ENCODE measurements around the gene OR7C1. TPM values are rescaled to one million over a fixed set of nuclear protein-coding genes. Genes with fewer than 3 reads are reported as not detected.
"Not testable (repeated sequence)": the region's sequence is repeated elsewhere in the genome, so short reads cannot be mapped to it uniquely, and the experiment has no call there.

Gene OR7C1
- total and polyA plus RNA-seq, 10 of the 15 experiments (the other 5 are each of a cell fraction or from before 2014, with no cell fraction given): 0.04 to 0.06 TPM; not detected in 8

DNA sequence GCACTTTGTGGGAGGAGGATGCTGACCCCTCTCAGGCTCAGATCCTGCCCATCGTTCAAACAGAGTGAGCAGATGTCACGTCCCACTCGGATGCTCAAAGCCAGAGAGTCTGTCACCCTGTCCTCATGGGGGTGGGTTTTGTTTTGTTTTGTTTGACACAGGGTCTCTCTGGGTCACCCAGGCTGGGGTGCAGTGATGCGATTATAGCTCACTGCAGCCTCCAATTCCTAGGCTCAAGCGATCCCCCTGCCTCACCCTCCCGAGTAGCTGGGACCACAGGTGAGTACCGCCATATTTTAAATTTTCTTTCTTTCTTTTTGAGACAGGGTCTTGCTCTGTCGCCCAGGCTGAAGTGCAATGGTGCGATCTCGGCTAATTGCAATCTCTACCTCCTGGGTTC is 60.6 kb downstream of the OR7C1 start (continued):
- TF ChIP-seq NFXL1 (IDR thresholded peaks at IDR 0.05; ENCODE audit: borderline replicate concordance) (no peak), RAD51 (IDR thresholded peaks at IDR 0.05) (no peak), IKZF1 (conservative IDR thresholded peaks at IDR 0.05) (no peak), MYB (IDR thresholded peaks at IDR 0.05; ENCODE audit: borderline replicate concordance, low read depth, low read length) (no peak), BCL11A (IDR thresholded peaks at IDR 0.05; ENCODE audit: low read depth, low read length) (no peak)

GRCh38 chr19:14773722-14774121 is 61.3 kb downstream of the OR7C1 start:
- WGBS (ENCODE audit: insufficient coverage, insufficient replicate concordance, low lambda C conversion rate, missing lambda C conversion rate): 83% methylated on average over 8 of the region's 9 CpGs
- POLR2A ChIA-PET; in situ Hi-C loops (cut with MboI); H3K36me3 ChIP-seq (ENCODE audit: control insufficient read depth in 2 of 2, insufficient read depth in 2 of 2, low read length in 1 of 2); FAIRE-seq; BruUV-seq (replicated peaks); H3K4me3 ChIP-seq; DNase-seq (ENCODE audit: low read depth, low spot score); H3K4me2 ChIP-seq (ENCODE audit: control insufficient read depth, insufficient read depth); H3K27ac ChIP-seq (ENCODE audit: control insufficient read depth, insufficient read depth); H3K79me2 ChIP-seq (ENCODE audit: control insufficient read depth, insufficient read depth, low read length); SMC1A ChIA-PET (ENCODE audit: uncharacterized antibody, unreplicated experiment); RAD21 ChIA-PET (ENCODE audit: unreplicated experiment); ATAC-seq; intact Hi-C loops (cut with micrococcal nuclease; ENCODE audit: unreplicated experiment); H3K9ac ChIP-seq (ENCODE audit: control insufficient read depth, insufficient read depth, low read length); H3K9me3 ChIP-seq (replicated peaks; ENCODE audit: control insufficient read depth, insufficient read depth, low read length); H4K20me1 ChIP-seq (ENCODE audit: control insufficient read depth, insufficient read depth); CTCF ChIA-PET; H3K4me1 ChIP-seq (ENCODE audit: control insufficient read depth, insufficient read depth, low read length); H2AFZ ChIP-seq (ENCODE audit: control insufficient read depth, low read depth, low read length); H3K27me3 ChIP-seq (replicated peaks in 1 of 2; ENCODE audit: control insufficient read depth in 2 of 2, insufficient read depth in 2 of 2, low read length in 1 of 2): not testable (repeated sequence)

- Histone ChIP-seq H4K20me1 (ENCODE audit: control insufficient read depth, insufficient read depth) (no peaks in the 10 kb centered on the region), H3K36me3 (ENCODE audit: control insufficient read depth in 2 of 2, insufficient read depth in 2 of 2, low read length in 1 of 2) (no peaks in the 10 kb centered on the region), H3K9me3 (replicated peaks; ENCODE audit: control insufficient read depth, insufficient read depth, low read length) (no peaks in the 10 kb centered on the region), H3K79me2 (ENCODE audit: control insufficient read depth, insufficient read depth, low read length) (no peaks in the 10 kb centered on the region), H3K4me3 (no peak overlapping the region), H3K4me2 (ENCODE audit: control insufficient read depth, insufficient read depth) (no peak overlapping the region), H3K4me1 (ENCODE audit: control insufficient read depth, insufficient read depth, low read length) (peaks cover 4% of the 10 kb centered on the region), H2AFZ (ENCODE audit: control insufficient read depth, low read depth, low read length) (no peak overlapping the region), H3K27ac (ENCODE audit: control insufficient read depth, insufficient read depth) (no peak overlapping the region), H3K27me3 (replicated peaks in 1 of 2; ENCODE audit: control insufficient read depth in 2 of 2, insufficient read depth in 2 of 2, low read length in 1 of 2) (no peaks in the 10 kb centered on the region), H3K9ac (ENCODE audit: control insufficient read depth, insufficient read depth, low read length) (no peak overlapping the region)
- FAIRE-seq (no peak), ATAC-seq (no peak), DNase-seq (ENCODE audit: low read depth, low spot score) (no peak)
- RAD21 ChIA-PET (ENCODE audit: unreplicated experiment): no interaction called here
- no TSS peak for BruUV-seq (replicated peaks)
- intact Hi-C loops (cut with micrococcal nuclease; ENCODE audit: unreplicated experiment): no loop called here
- 76% methylated on average over 7 of the region's 7 CpGs for WGBS (ENCODE audit: insufficient coverage, insufficient replicate concordance, low lambda C conversion rate, missing lambda C conversion rate)
- SMC1A ChIA-PET (ENCODE audit: uncharacterized antibody, unreplicated experiment): no interaction called here
- CTCF ChIA-PET: no interaction called here
- POLR2A ChIA-PET: no interaction called here
- in situ Hi-C loops (cut with MboI): no loop called here
- TF ChIP-seq, protein P1, sequence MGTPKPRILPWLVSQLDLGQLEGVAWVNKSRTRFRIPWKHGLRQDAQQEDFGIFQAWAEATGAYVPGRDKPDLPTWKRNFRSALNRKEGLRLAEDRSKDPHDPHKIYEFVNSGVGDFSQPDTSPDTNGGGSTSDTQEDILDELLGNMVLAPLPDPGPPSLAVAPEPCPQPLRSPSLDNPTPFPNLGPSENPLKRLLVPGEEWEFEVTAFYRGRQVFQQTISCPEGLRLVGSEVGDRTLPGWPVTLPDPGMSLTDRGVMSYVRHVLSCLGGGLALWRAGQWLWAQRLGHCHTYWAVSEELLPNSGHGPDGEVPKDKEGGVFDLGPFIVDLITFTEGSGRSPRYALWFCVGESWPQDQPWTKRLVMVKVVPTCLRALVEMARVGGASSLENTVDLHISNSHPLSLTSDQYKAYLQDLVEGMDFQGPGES (IDR thresholded peaks at IDR 0.05): no peak
- TF ChIP-seq EZH2 (IDR thresholded peaks at IDR 0.05; ENCODE audit: borderline replicate concordance, control insufficient read depth, low read depth, low read length) (no peak), ATF2 (IDR thresholded peaks at IDR 0.05; ENCODE audit: low read length) (no peak), ZNF384 (IDR thresholded peaks at IDR 0.05; ENCODE audit: borderline replicate concordance, low read depth, low read length) (no peak), WRNIP1 (IDR thresholded peaks at IDR 0.05; ENCODE audit: borderline replicate concordance, low read depth, low read length) (no peak), KLF5 (IDR thresholded peaks at IDR 0.05; ENCODE audit: partially characterized antibody) (no peak), SIN3A (IDR thresholded peaks at IDR 0.05; ENCODE audit: low read depth, low read length) (no peak), MYC (IDR thresholded peaks at IDR 0.05; ENCODE audit: insufficient read depth, insufficient read length, insufficient replicate concordance, low read length, severe bottlenecking) (no peak), CEBPB (IDR thresholded peaks at IDR 0.05; ENCODE audit: borderline replicate concordance in 1 of 2, low read depth in 2 of 2, low read length in 2 of 2) (no peak), SUZ12 (IDR thresholded peaks at IDR 0.05; ENCODE audit: unreplicated experiment) (no peak), CHD1 (IDR thresholded peaks at IDR 0.05; ENCODE audit: low read depth, low read length) (no peak)
Observed at GRCh38 chr19:14772995-14773394, 62.0 kb downstream of the OR7C1 start.

Measured in GM12878 (cell line).